ENCODE measurements around the gene NEURL1. TPM values are rescaled to one million over a fixed set of nuclear protein-coding genes. Genes with fewer than 3 reads are reported as not detected.

Gene NEURL1
- total and polyA plus RNA-seq, 2 donors (not counting 3 experiments of a cell fraction or from before 2014, with no cell fraction given): 0.06 to 0.22 TPM

GRCh38 chr10:103534621-103535498, 41.4 kb downstream of the NEURL1 start:
- no peak overlapping the region for H2AFZ ChIP-seq (ENCODE audit: low read depth, low read length)
- no TSS peak for BruUV-seq (replicated peaks)
- no peaks in the 10 kb centered on the region for H3K9me1 ChIP-seq (replicated peaks; ENCODE audit: control insufficient read depth, extremely low read depth, insufficient read depth, low read length)
- no peaks in the 10 kb centered on the region for H3K9me3 ChIP-seq (replicated peaks; ENCODE audit: control insufficient read depth, insufficient read depth, low read length)
- POLR2A ChIA-PET: no interaction called here
- no peak overlapping the region for H3K4me2 ChIP-seq (ENCODE audit: insufficient read depth, low read length)
- intact Hi-C loops (cut with micrococcal nuclease): no loop called here
- DNase-seq (ENCODE audit: low read depth, low spot score) (no peak), FAIRE-seq (no peak)
- CTCF ChIA-PET: no interaction called here
- TF ChIP-seq JUN (IDR thresholded peaks at IDR 0.05; ENCODE audit: borderline replicate concordance, insufficient read depth, insufficient read length, low read depth) (no peak), MAX (IDR thresholded peaks at IDR 0.05; ENCODE audit: insufficient read depth, insufficient read length) (no peak), POLR2A (IDR thresholded peaks at IDR 0.05; ENCODE audit: low read depth, low read length) (no peak), FOS (IDR thresholded peaks at IDR 0.05; ENCODE audit: borderline replicate concordance, insufficient read depth, low read length) (no peak), CTCF (IDR thresholded peaks at IDR 0.05; ENCODE audit: extremely low read depth in 1 of 2, insufficient read depth in 1 of 2, low read depth in 1 of 2, low read length in 2 of 2) (no peak), MYC (IDR thresholded peaks at IDR 0.05; ENCODE audit: low read depth, low read length) (no peak), POLR2AphosphoS5 (IDR thresholded peaks at IDR 0.05; ENCODE audit: insufficient read depth, low read depth, low read length) (no peak)
- no peak overlapping the region for H3K27ac ChIP-seq (ENCODE audit: insufficient read depth, low read depth, low read length)
- H4K20me1 ChIP-seq (replicated peaks; ENCODE audit: control insufficient read depth, extremely low read depth, insufficient read depth, low read length): no peaks in the 10 kb centered on the region
- peaks cover 5% of the 10 kb centered on the region in 2 experiments for H3K27me3 ChIP-seq (ENCODE audit: control insufficient read depth in 2 of 2, insufficient read depth in 2 of 2, low read length in 2 of 2)
- H3K4me3 ChIP-seq (replicated peaks in 1 of 3; ENCODE audit: insufficient read depth in 1 of 3, low read depth in 1 of 3, low read length in 3 of 3): no peak overlapping the region
- H3K4me1 ChIP-seq (ENCODE audit: control insufficient read depth, extremely low read depth, insufficient read depth, low read length): no peaks in the 10 kb centered on the region
- no peaks in the 10 kb centered on the region for H3K79me2 ChIP-seq (ENCODE audit: control insufficient read depth, insufficient read depth, low read length)
- dilution Hi-C loops (cut with MboI; ENCODE audit: extremely low pct_ligation_motif_present, low sequenced_read_pairs): no loop called here
- H3K36me3 ChIP-seq (ENCODE audit: control insufficient read depth in 2 of 2, extremely low read depth in 1 of 2, insufficient read depth in 2 of 2, low read length in 2 of 2): no peaks in the 10 kb centered on the region
- H3K9ac ChIP-seq (replicated peaks; ENCODE audit: extremely low read depth, insufficient read depth, low read length): no peak overlapping the region

All from endothelial cell of umbilical vein (primary cell).